GM12878 (cell line): ENCODE results near the gene LPGAT1. TPM values are rescaled to one million over a fixed set of nuclear protein-coding genes. Genes with fewer than 3 reads are reported as not detected.

ENCODE experiments used
- ATAC-seq: fragments of 200-7000 bp; cut with Tn5 transposase; 3 replicates; pipeline ENCODE4 v1.9.1; 2020; ENCODE audit warnings: mild to moderate bottlenecking, moderate library complexity
- BruUV-seq: library from RNA; stranded (reverse); fragments of 400-500 nt; replicated peaks from 2 replicates; lab custom pipeline; 2021; lab: Mats Ljungman, UMichigan
- CTCF ChIA-PET: fragments of 300-600 bp; sonication (Branson Sonifier 250); formaldehyde crosslinking; extraction: SDS; loops from one replicate; lab custom pipeline; 2021; ENCODE audit warnings: inconsistent platforms; lab: Yijun Ruan, JAX
- POLR2A ChIA-PET: fragments of 350-600 bp; formaldehyde crosslinking; extraction: SDS; loops from one replicate; lab custom pipeline; 2021; ENCODE audit warnings: inconsistent platforms; lab: Charles Lee
- RAD21 ChIA-PET: fragments of 300-600 bp; sonication (Branson Sonifier 250); formaldehyde crosslinking; loops from one replicate; lab custom pipeline; 2023; ENCODE audit warnings: antibody characterized with exemption; ENCODE audit not compliant: unreplicated experiment; lab: Charles Lee
- SMC1A ChIA-PET: fragments of 300-600 bp; sonication (Branson Sonifier 250); formaldehyde crosslinking; loops from one replicate; lab custom pipeline; 2023; ENCODE audit not compliant: unreplicated experiment, uncharacterized antibody; lab: Charles Lee
- DNase-seq: peaks from one replicate; pipeline ENCODE4 v3.0.0-alpha.2; 2011; ENCODE audit warnings: low read depth, low spot score
- FAIRE-seq: peaks from 3 replicates; lab custom pipeline; 2011; peaks lifted over from hg19 to GRCh38; lab: Jason Lieb, UNC
- H2AFZ ChIP-seq: 2 replicates; pipeline ENCODE4 v1.6.0; 2011; ENCODE audit warnings: low read depth, low read length, control low read depth; ENCODE audit not compliant: control insufficient read depth
- H3K27ac ChIP-seq: 2 replicates; pipeline ENCODE4 v1.5.1; 2011; ENCODE audit warnings: control low read depth; ENCODE audit not compliant: control insufficient read depth, insufficient read depth
- H3K27me3 ChIP-seq, 2 experiments: replicated peaks in 1 of 2; 2 replicates each; pipeline versions ENCODE4 v1.6.0 to v1.6.1; 2011; ENCODE audit warnings: low read length in 1 of 2; ENCODE audit not compliant: control insufficient read depth in 2 of 2, insufficient read depth in 2 of 2
- H3K36me3 ChIP-seq, 2 experiments: 2 replicates each; pipeline ENCODE4 v1.5.1; 2011; ENCODE audit warnings: low read length in 1 of 2; ENCODE audit not compliant: control insufficient read depth in 2 of 2, insufficient read depth in 2 of 2
- H3K4me1 ChIP-seq: 2 replicates; pipeline ENCODE4 v1.6.1; 2011; ENCODE audit warnings: mild to moderate bottlenecking, low read length, moderate library complexity, mixed read lengths; ENCODE audit not compliant: control insufficient read depth, insufficient read depth
- H3K4me2 ChIP-seq: 2 replicates; pipeline ENCODE4 v1.6.0; 2011; ENCODE audit warnings: control low read depth; ENCODE audit not compliant: control insufficient read depth, insufficient read depth
- H3K4me3 ChIP-seq: fragments of 200-600 bp; sonication (generic); 2 replicates; pipeline ENCODE4 v1.5.1; 2016
- H3K79me2 ChIP-seq: 2 replicates; pipeline ENCODE4 v1.6.0; 2011; ENCODE audit warnings: low read length; ENCODE audit not compliant: control insufficient read depth, insufficient read depth
- H3K9ac ChIP-seq: 2 replicates; pipeline ENCODE4 v1.8.0; 2011; ENCODE audit warnings: low read length, control low read depth, mixed read lengths; ENCODE audit not compliant: control insufficient read depth, insufficient read depth
- H3K9me3 ChIP-seq: replicated peaks from 3 replicates; pipeline ENCODE4 v1.5.1; 2011; ENCODE audit warnings: mild to moderate bottlenecking, low read length; ENCODE audit not compliant: control insufficient read depth, insufficient read depth
- H4K20me1 ChIP-seq: 2 replicates; pipeline ENCODE4 v1.6.0; 2011; ENCODE audit not compliant: control insufficient read depth, insufficient read depth
- BCL3 ChIP-seq: IDR thresholded peaks from 2 replicates; pipeline ENCODE4 v1.6.1; 2011; ENCODE audit warnings: borderline replicate concordance, low read depth, mild to moderate bottlenecking, moderate library complexity, low read length; ENCODE audit not compliant: insufficient read depth, poor library complexity, severe bottlenecking
- CREM ChIP-seq: IDR thresholded peaks from 2 replicates; pipeline ENCODE4 v1.6.1; 2014; ENCODE audit warnings: antibody characterized with exemption, low read depth
- CUX1 ChIP-seq: IDR thresholded peaks from 2 replicates; pipeline ENCODE4 v1.6.1; 2012; ENCODE audit warnings: improper control_type of control experiment, low read depth, low read length; ENCODE audit not compliant: insufficient replicate concordance
- EGR1 ChIP-seq, 2 experiments: IDR thresholded peaks; 1 replicate in 1 of 2; 2 replicates in 1 of 2; pipeline ENCODE4 v1.6.1; 2011 to 2012; ENCODE audit warnings: low read depth in 2 of 2, low read length in 2 of 2, borderline replicate concordance in 1 of 2, mild to moderate bottlenecking in 1 of 2, moderate library complexity in 1 of 2
- IKZF2 ChIP-seq, 2 experiments: fragments of 450-650 bp; IDR thresholded peaks; 2 replicates each; pipeline ENCODE4 v1.6.1; 2017; ENCODE audit warnings: mild to moderate bottlenecking in 2 of 2, moderate library complexity in 2 of 2
- NFXL1 ChIP-seq: fragments of 450-650 bp; IDR thresholded peaks from 2 replicates; pipeline ENCODE4 v1.6.1; 2017; ENCODE audit warnings: antibody characterized with exemption, mild to moderate bottlenecking, borderline replicate concordance
- NR2C2 ChIP-seq: IDR thresholded peaks from 2 replicates; pipeline ENCODE4 v1.6.1; 2011; ENCODE audit warnings: borderline replicate concordance, low read depth; ENCODE audit not compliant: control insufficient read depth, insufficient read length
- POLR2A ChIP-seq: IDR thresholded peaks from 2 replicates; pipeline ENCODE4 v1.6.1; 2011; ENCODE audit warnings: low read depth, mild to moderate bottlenecking, low read length
- RFX5 ChIP-seq: IDR thresholded peaks from 2 replicates; pipeline ENCODE4 v1.6.1; 2011; ENCODE audit warnings: low read depth, low read length, improper control_type of control experiment
- ZBTB4 ChIP-seq: fragments of 450-650 bp; formaldehyde crosslinking; IDR thresholded peaks from 2 replicates; pipeline ENCODE4 v1.4.0; 2022; ENCODE audit warnings: mild to moderate bottlenecking, moderate library complexity
- WGBS: methylation state at CpG from one replicate; pipeline ENCODE4 v1.1.6; 2016; ENCODE audit warnings: low lambda C conversion rate; ENCODE audit not compliant: insufficient replicate concordance, insufficient coverage; ENCODE audit errors: missing lambda C conversion rate; 5-methylcytosine and 5-hydroxymethylcytosine counted together
- in situ Hi-C: fragments of 300-500 bp; cut with MboI; formaldehyde crosslinking; loops from 9 replicates; pipeline ENCODE4 v1.14.3; 2018; ENCODE audit warnings: mixed read lengths
- intact Hi-C: fragments of 100-400 bp; cut with micrococcal nuclease; formaldehyde crosslinking; loops from one replicate; pipeline ENCODE4 v1.14.2; 2022; ENCODE audit not compliant: unreplicated experiment
- polyA plus RNA-seq, 11 experiments: library from polyadenylated mRNA; depleted of rRNA in 4 of 11; unstranded in 6 of 11; stranded (reverse) in 5 of 11; fragments of >200 nt; fragmentation: Nextera tagmentation in 4 of 11; fragmentation: Illumina TruSeq in 1 of 11; extraction: Ambion mirVana in 4 of 11; extraction: Trizol in 1 of 11; gene quantifications; 1 replicate in 1 of 11; 2 replicates in 10 of 11; pipeline versions ENCODE4 v1.2.1 to v1.2.3, GENCODE V29; 2011 to 2016; ENCODE audit warnings: inconsistent platforms in 2 of 11, missing spikeins in 2 of 11, low read depth in 1 of 11
- total RNA-seq, 4 experiments: library from RNA; depleted of rRNA in 3 of 4; stranded (reverse); fragments of >200 nt in 3 of 4; fragmentation: Illumina TruSeq in 1 of 4; extraction: Trizol in 1 of 4; gene quantifications; 2 replicates each; pipeline versions ENCODE4 v1.2.1 to v1.2.3, GENCODE V29; 2013 to 2021

LPGAT1 gene
- total and polyA plus RNA-seq, 10 of the 15 experiments (the other 5 are each of a cell fraction or from before 2014, with no cell fraction given), result 5.8 to 40.6 (median 19.2) TPM

GRCh38 chr1:211804915-211805314 is 25.6 kb downstream of the LPGAT1 start:
- Histone ChIP-seq H3K9me3 (peaks cover 5% of the 10 kb centered on the region), H4K20me1 (no peaks in the 10 kb centered on the region), H2AFZ (no peak overlapping the region), H3K36me3 (peaks cover 0 to 8% of the 10 kb centered on the region in 2 experiments; a peak in 3 of 4 replicates), H3K4me3 (no peak overlapping the region), H3K27me3 (no peaks in the 10 kb centered on the region), H3K27ac (no peak overlapping the region), H3K9ac (no peak overlapping the region), H3K79me2 (peaks cover 10% of the 10 kb centered on the region), H3K4me1 (no peaks in the 10 kb centered on the region), H3K4me2 (no peak overlapping the region)
- RAD21 ChIA-PET, result no interaction called here
- CTCF ChIA-PET, result no interaction called here
- no peak for FAIRE-seq
- SMC1A ChIA-PET, result no interaction called here
- TF ChIP-seq ZBTB4 (no peak), IKZF2 (IDR thresholded peaks at IDR 0.05) (no peak), BCL3 (no peak), EGR1 (IDR thresholded peaks at IDR 0.05; ENCODE audit: borderline replicate concordance in 1 of 2, low read depth in 2 of 2, low read length in 2 of 2) (no peak), RFX5 (no peak), CUX1 (no peak), NR2C2 (no peak), POLR2A (no peak), NFXL1 (no peak), CREM (no peak)
- in situ Hi-C loops (no loop called here), intact Hi-C loops (no loop called here)
- POLR2A ChIA-PET, result no interaction called here
- 96% methylated on average over 2 of the region's 2 CpGs for WGBS
- no peak for ATAC-seq
- no TSS peak for BruUV-seq
- DNase-seq, result no peak
